A673 (cell line): ENCODE data around the gene RHCG. TPM values are rescaled to one million over a fixed set of nuclear protein-coding genes. Genes with fewer than 3 reads are reported as not detected.

Experiments
- BruUV-seq: library from RNA; stranded (reverse); fragments of 400-500 nt; replicated peaks from 2 replicates; lab custom pipeline; 2021; lab: Mats Ljungman, UMichigan
- CTCF ChIA-PET: fragments of 300-600 bp; sonication (Branson Sonifier 250); formaldehyde crosslinking; loops from one replicate; lab custom pipeline; 2022; ENCODE audit warnings: antibody characterized with exemption; lab: Charles Lee
- POLR2A ChIA-PET: fragments of 300-600 bp; sonication (Branson Sonifier 250); formaldehyde crosslinking; loops from one replicate; lab custom pipeline; 2022; ENCODE audit warnings: antibody characterized with exemption; ENCODE audit not compliant: low non-redundant PET; lab: Charles Lee
- DNase-seq: peaks from one replicate; pipeline ENCODE4 v3.0.0-alpha.2; 2015; ENCODE audit warnings: low spot score
- H3K27ac ChIP-seq: fragments of 200-600 bp; sonication (generic); 2 replicates; pipeline ENCODE4 v1.5.1; 2016; ENCODE audit warnings: mixed run types, low read depth, mild to moderate bottlenecking, mixed read lengths, antibody characterized with exemption, low read length; ENCODE audit not compliant: poor library complexity, severe bottlenecking
- H3K27me3 ChIP-seq: fragments of 200-600 bp; sonication (generic); replicated peaks from 2 replicates; pipeline ENCODE4 v1.6.1; 2017; ENCODE audit warnings: mixed run types, low read depth, mild to moderate bottlenecking, mixed read lengths, antibody characterized with exemption, low read length; ENCODE audit not compliant: insufficient read depth, poor library complexity
- H3K36me3 ChIP-seq: fragments of 200-600 bp; sonication (generic); 2 replicates; pipeline ENCODE4 v1.6.1; 2016; ENCODE audit warnings: mixed run types, mild to moderate bottlenecking, mixed read lengths, antibody characterized with exemption, low read length; ENCODE audit not compliant: insufficient read depth, poor library complexity, severe bottlenecking
- H3K4me1 ChIP-seq: fragments of 200-600 bp; sonication (generic); 2 replicates; pipeline ENCODE4 v1.6.1; 2017; ENCODE audit warnings: mixed run types, mild to moderate bottlenecking, mixed read lengths, antibody characterized with exemption, low read length; ENCODE audit not compliant: insufficient read depth, poor library complexity, severe bottlenecking
- H3K4me3 ChIP-seq: fragments of 200-600 bp; sonication (generic); 2 replicates; pipeline ENCODE4 v1.5.1; 2016; ENCODE audit warnings: low read depth, mixed run types, mild to moderate bottlenecking, mixed read lengths, low read length; ENCODE audit not compliant: poor library complexity, severe bottlenecking
- H3K9me3 ChIP-seq: fragments of 200-600 bp; sonication (generic); 2 replicates; pipeline ENCODE4 v1.6.1; 2016; ENCODE audit warnings: mixed run types, low read depth, mild to moderate bottlenecking, mixed read lengths, antibody characterized with exemption, low read length; ENCODE audit not compliant: poor library complexity, severe bottlenecking
- CTCF ChIP-seq: fragments of 300-800, 200-600 bp; sonication (generic); conservative IDR thresholded peaks from 2 replicates; pipeline ENCODE4 v1.5.1; 2017; ENCODE audit warnings: low read depth, mild to moderate bottlenecking, antibody characterized with exemption, low read length, moderate library complexity, mixed read lengths
- EZH2 ChIP-seq: fragments of 200-600 bp; sonication (generic); IDR thresholded peaks from 2 replicates; pipeline ENCODE4 v1.6.1; 2017; ENCODE audit warnings: borderline replicate concordance, low read depth, mild to moderate bottlenecking, mixed read lengths, antibody characterized with exemption, low read length; ENCODE audit not compliant: poor library complexity, severe bottlenecking
- intact Hi-C: fragments of 100-400 bp; cut with micrococcal nuclease; formaldehyde crosslinking; loops from one replicate; pipeline ENCODE4 v1.10.0; 2022; ENCODE audit not compliant: unreplicated experiment
- total RNA-seq: library from RNA; stranded (reverse); gene quantifications from 2 replicates; pipeline ENCODE4 v1.2.3, GENCODE V29; 2021

Gene RHCG
- total RNA-seq, 1 experiment from 2014 or later, result 1.4 TPM

GRCh38 chr15:89506026-89506686, 9.8 kb upstream of the RHCG start:
- TF ChIP-seq EZH2 (no peak), CTCF (no peak)
- DNase-seq, result no peak
- POLR2A ChIA-PET, result no interaction called here
- CTCF ChIA-PET, result no interaction called here
- Histone ChIP-seq H3K4me3 (no peak overlapping the region), H3K9me3 (no peaks in the 10 kb centered on the region), H3K27me3 (no peaks in the 10 kb centered on the region), H3K36me3 (no peaks in the 10 kb centered on the region), H3K27ac (no peak overlapping the region), H3K4me1 (no peaks in the 10 kb centered on the region)
- BruUV-seq, result no TSS peak
- intact Hi-C loops, result no loop called here

DNA sequence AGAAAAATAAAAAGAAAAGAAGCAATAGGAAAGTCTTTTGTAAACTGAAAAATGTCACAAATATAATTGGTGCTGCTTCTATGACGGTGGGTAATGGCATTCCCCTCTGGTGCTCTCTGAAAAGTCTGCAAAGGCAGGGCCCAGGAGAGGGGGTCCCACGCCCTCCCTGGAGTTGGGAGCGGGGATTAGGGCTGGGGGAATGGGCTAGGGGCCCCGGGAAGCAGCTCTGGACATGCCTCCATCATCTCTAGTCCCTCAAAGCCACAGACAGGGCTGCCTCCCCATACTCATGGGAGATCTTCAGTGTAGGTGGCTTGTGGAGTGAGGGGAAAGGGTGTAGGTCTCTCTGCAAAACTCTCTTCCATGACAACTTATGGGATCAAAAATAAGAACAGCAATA, 7.8 kb upstream of the RHCG start:
- Histone ChIP-seq H3K4me1 (no peaks in the 10 kb centered on the region), H3K4me3 (no peak overlapping the region), H3K27me3 (no peaks in the 10 kb centered on the region), H3K27ac (no peak overlapping the region), H3K36me3 (no peaks in the 10 kb centered on the region), H3K9me3 (no peaks in the 10 kb centered on the region)
- ChIA-PET POLR2A (no interaction called here), CTCF (no interaction called here)
- intact Hi-C loops, result no loop called here
- no TSS peak for BruUV-seq
- DNase-seq, result no peak
- no peak for TF ChIP-seq CTCF
- TF ChIP-seq EZH2, result no peak

DNA sequence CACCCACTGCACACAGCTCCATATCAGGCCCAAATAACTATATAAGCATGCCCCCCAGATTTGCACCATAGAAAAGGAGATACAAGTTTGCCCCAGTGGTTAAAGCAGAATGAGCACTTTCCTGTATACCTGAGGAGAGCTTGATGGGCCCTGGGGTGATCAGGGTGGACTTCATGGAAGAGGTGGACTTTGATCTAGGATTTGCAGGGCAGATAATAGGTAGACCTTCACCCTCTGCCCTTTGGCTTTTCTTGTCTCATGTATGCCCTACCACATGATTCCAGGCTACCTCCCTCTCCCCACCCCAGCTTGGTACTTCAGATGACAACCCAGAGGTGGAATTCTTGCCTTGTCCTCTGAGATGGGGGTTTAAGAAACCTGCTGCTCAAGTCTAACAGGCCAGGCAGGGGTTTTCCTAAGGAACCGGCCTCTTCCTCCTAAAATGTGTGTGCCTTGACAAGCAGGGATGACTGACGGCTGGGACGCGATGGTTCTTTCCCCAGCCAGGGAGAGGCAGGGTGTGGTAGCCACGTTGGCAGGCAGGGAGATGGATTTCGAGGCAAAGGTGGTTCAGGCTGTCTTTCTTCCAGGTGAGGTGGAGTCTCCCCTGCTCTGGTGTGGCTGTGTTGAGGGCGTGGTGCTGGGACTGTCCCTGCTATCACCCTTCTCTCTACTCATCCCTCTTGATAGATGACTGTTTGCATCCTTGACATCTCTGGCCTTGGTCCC, 6.6 kb upstream of the RHCG start:
- ChIA-PET CTCF (no interaction called here), POLR2A (no interaction called here)
- no TSS peak for BruUV-seq
- H3K27me3 ChIP-seq, result no peaks in the 10 kb centered on the region
- H3K4me3 ChIP-seq, result no peak overlapping the region
- H3K9me3 ChIP-seq, result no peaks in the 10 kb centered on the region
- TF ChIP-seq CTCF (no peak), EZH2 (no peak)
- H3K4me1 ChIP-seq, result no peaks in the 10 kb centered on the region
- H3K27ac ChIP-seq, result no peak overlapping the region
- DNase-seq, result no peak
- H3K36me3 ChIP-seq, result no peaks in the 10 kb centered on the region
- intact Hi-C loops, result no loop called here
